ENCODE measurements around the gene CDON. TPM values are rescaled to one million over a fixed set of nuclear protein-coding genes. Genes with fewer than 3 reads are reported as not detected.

CDON gene
- total RNA-seq, 1 donor = 2.6 TPM

DNA sequence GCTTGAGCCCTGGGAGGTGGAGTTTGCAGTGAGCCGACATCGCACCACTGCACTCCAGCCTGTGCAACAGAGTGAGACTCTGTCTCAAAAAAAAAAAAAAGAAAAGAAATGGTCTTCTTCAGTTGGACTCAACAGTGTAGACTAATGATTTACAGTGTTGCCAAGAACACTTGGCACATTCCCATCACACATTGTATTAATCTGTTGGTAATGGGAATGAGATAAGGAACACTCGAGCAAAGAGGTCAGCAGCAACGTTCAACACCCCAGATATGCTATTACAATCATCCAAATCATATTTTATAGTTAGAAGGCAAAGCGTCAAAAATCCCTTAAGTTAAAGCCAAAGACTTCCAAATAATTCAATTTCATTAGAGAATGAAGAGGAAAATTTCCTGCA lies 14.5 kb downstream of the CDON start:
- H3K4me3 ChIP-seq (ENCODE audit: low read depth, low read length) = no peak overlapping the region
- DNase-seq (ENCODE audit: low read depth) = no peak
- TF ChIP-seq, protein P1, sequence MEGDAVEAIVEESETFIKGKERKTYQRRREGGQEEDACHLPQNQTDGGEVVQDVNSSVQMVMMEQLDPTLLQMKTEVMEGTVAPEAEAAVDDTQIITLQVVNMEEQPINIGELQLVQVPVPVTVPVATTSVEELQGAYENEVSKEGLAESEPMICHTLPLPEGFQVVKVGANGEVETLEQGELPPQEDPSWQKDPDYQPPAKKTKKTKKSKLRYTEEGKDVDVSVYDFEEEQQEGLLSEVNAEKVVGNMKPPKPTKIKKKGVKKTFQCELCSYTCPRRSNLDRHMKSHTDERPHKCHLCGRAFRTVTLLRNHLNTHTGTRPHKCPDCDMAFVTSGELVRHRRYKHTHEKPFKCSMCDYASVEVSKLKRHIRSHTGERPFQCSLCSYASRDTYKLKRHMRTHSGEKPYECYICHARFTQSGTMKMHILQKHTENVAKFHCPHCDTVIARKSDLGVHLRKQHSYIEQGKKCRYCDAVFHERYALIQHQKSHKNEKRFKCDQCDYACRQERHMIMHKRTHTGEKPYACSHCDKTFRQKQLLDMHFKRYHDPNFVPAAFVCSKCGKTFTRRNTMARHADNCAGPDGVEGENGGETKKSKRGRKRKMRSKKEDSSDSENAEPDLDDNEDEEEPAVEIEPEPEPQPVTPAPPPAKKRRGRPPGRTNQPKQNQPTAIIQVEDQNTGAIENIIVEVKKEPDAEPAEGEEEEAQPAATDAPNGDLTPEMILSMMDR (IDR thresholded peaks at IDR 0.05; ENCODE audit: insufficient read depth, low read depth, low read length) = no peak

DNA sequence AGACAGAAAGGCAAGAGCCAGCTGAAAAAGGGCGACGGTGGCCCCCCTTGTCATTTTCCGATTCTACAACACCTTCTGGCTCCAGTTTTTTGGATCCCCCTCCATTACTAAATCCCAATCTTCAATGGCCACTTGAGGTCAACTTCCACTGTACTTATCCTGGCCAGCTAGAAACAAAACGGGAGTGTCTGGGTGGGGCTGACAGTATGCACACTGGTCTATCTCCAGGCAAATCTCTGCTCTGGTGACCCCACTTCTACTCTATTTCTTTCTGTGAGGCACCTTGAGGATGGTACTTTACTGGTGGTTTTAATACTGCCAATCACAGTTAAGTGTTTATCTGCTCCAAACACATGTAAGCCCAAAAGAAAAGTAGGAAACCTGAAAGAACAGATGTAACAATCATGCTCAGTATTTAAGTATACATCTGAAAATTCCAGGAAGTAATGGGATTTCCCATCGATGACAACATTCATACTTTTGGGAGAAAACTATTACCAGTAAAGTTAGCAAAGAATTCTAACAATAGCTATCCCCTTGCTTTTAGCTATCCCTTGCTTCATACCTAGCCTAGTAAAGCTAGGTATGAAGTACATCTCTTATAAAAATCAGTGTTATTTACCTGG lies 16.0 kb downstream of the CDON start:
- no peak overlapping the region for H3K4me3 ChIP-seq (ENCODE audit: low read depth, low read length)
- TF ChIP-seq, protein P1 (IDR thresholded peaks at IDR 0.05; ENCODE audit: insufficient read depth, low read depth, low read length) = no peak
- no peak for DNase-seq (ENCODE audit: low read depth)

DNA sequence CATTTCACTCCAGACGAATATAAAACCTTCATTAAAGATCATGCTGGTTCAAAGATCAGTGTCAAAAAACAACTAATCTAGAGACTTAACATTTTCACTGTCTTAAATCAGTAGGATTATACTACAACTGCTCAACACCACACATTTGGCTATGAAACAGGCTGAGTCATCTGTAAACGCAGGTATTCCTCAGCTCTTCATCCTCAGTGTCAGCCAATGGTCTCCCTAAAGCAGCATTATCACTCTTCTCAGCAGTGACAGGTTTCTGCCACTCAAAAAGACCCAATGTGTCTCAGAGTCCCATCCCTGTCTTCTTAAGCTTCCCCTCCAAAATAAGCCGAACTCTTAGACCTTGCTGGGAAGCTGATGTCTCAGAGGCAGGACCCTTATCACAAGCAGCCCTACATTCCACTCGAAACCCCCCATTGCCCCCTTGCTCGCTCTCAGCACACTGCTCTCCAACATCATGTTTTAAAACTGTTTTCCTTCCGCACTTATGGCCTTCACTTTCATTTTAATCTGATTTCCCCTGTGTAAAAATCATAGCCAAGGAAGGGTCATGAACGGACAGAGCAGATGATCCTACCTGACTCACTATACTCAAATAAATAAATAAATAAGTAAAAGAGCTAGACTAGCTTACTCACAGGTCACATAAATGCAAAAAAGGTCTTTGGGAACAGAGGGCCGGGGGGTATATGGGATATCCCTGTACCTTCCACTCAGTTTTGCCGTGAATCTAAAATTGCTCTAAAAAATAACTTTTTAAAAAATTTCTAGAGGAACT lies 23.0 kb downstream of the CDON start:
- no peak for DNase-seq (ENCODE audit: low read depth)
- TF ChIP-seq, protein P1 (IDR thresholded peaks at IDR 0.05; ENCODE audit: insufficient read depth, low read depth, low read length) = no peak
- H3K4me3 ChIP-seq (ENCODE audit: low read depth, low read length) = no peak overlapping the region

DNA sequence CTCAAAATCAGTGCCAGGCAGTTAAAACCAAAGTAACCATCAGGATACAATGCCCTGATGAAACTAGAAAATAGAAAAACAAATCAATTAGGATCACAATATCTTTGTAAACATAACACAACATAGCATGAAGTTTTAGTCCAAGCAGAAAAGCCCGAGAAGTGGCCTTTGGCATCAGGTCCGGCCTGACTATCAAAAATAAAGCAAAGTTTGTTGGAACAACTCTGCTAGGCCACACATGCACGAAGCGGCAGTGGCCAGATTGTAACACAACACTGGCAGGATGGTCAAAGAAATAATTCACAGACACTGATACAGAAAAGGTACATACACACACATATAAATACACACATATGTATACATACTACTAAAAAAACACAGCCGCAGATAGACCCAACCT lies 26.9 kb downstream of the CDON start:
- DNase-seq (ENCODE audit: low read depth) = no peak

DNA sequence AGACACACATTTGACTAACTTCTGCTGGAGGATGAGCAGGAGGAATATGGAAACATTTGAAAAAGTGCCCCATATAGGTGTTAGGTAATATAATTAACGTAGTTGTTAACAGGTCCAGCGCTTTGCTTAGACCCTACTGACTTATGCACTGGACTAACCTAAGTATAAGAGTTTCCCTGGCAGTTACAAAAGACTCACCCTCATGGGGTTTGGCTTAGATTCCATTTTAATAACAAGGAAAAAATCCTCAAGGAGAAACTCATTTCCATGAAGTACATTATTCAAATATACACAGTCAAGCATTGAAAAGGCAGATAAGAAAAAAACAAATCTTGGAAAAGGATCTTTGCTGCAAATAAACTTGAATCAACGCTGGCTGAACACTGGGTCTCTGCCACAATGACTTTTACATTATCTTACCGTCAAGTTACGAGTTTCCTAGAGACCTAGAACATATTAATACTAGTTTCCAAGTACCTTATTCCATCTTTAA lies 27.7 kb downstream of the CDON start:
- H3K4me3 ChIP-seq (ENCODE audit: low read depth, low read length) = no peak overlapping the region
- no peak for DNase-seq (ENCODE audit: low read depth)
- TF ChIP-seq, protein P1 (IDR thresholded peaks at IDR 0.05; ENCODE audit: insufficient read depth, low read depth, low read length) = no peak

More for the DNA sequence above, 26.9 kb downstream of the CDON start:
- TF ChIP-seq, protein P1 (IDR thresholded peaks at IDR 0.05; ENCODE audit: insufficient read depth, low read depth, low read length) = no peak
- no peak overlapping the region for H3K4me3 ChIP-seq (ENCODE audit: low read depth, low read length)

DNA sequence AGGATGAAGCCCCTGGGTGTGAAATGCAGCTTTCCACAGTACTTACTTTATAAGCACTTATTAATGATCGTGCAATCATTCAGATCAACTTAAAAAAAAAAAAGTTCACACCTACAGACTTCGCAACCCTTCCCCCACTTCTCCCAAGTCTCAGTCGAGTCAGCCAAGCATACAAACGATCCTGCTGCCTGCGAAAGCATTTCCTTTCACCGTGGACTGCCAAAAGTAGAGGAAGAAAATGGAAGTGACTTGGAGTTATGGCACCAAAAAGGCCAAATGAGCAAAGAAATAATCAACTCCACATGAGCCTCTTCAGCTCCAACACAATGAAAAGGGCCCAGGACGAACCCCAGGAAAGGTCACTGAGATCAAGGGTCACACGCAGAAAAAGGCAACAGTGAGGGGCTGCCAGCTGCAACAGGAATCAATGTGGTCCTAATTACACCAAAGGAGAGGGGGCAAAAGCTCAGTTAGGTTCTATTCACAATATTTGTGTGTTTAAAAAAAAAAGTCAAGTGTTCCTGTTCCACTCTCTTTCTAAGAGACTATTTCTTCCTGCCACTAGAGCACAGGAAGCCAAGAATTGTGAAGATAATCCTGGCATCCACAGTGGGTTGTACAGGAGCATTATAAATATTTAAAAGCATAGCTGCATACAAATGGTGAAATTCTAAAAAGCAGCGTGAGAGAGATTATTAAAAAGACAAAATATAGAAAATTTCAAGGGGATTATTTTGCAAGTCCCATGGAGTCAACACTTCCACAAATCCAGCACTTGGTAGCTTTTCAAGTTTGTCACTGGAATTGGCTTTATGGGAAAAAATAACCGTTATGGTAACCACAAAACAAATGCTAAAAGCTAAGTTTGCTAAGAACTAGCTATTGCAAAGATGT lies 28.4 kb downstream of the CDON start:
- H3K4me3 ChIP-seq (ENCODE audit: low read depth, low read length) = no peak overlapping the region
- no peak for DNase-seq (ENCODE audit: low read depth)
- TF ChIP-seq, protein P1 (IDR thresholded peaks at IDR 0.05; ENCODE audit: insufficient read depth, low read depth, low read length) = no peak
